ES-I3 (cell line): ENCODE data around the gene GNAZ.
A peak's percentile ranks its signal among the peaks of the same experiment; 100 is the strongest.
"Not testable (repeated sequence)": the region's sequence is repeated elsewhere in the genome, so short reads cannot be mapped to it uniquely, and the experiment has no call there.

Experiments
- H3K36me3 ChIP-seq: 2 replicates; pipeline ENCODE4 v1.6.1; 2013; ENCODE audit warnings: mild to moderate bottlenecking, low read length, control low read depth, moderate library complexity; ENCODE audit not compliant: insufficient read depth
- H3K4me1 ChIP-seq: 2 replicates; pipeline ENCODE4 v1.6.1; 2013; ENCODE audit warnings: mild to moderate bottlenecking, control low read depth, low read length; ENCODE audit not compliant: insufficient read depth
- H3K9ac ChIP-seq: 2 replicates; pipeline ENCODE4 v1.6.1; 2013; ENCODE audit warnings: low read depth, mild to moderate bottlenecking, low read length, moderate library complexity
- H3K9me3 ChIP-seq: 2 replicates; pipeline ENCODE4 v1.6.1; 2013; ENCODE audit warnings: mild to moderate bottlenecking, low read length, moderate library complexity; ENCODE audit not compliant: control insufficient read depth, insufficient read depth

The GNAZ gene

GRCh38 chr22:23132376-23133091 lies 62.2 kb downstream of the GNAZ start:
- H3K4me1 ChIP-seq = peaks cover 5% of the 10 kb centered on the region; the same call in 1 of the 2 replicates
- H3K36me3 ChIP-seq = no peaks in the 10 kb centered on the region
- H3K9me3 ChIP-seq = no peaks in the 10 kb centered on the region
- H3K9ac ChIP-seq = no peak overlapping the region

- no peaks in the 10 kb centered on the region for H3K9me3 ChIP-seq
- peaks cover 9% of the 10 kb centered on the region; the same call in 1 of the 2 replicates for H3K4me1 ChIP-seq
- no peaks in the 10 kb centered on the region for H3K36me3 ChIP-seq
Observed at GRCh38 chr22:23133922-23134321, 63.6 kb downstream of the GNAZ start.

GRCh38 chr22:23136991-23137390 lies 66.7 kb downstream of the GNAZ start:
- H3K9ac ChIP-seq, H3K36me3 ChIP-seq, H3K9me3 ChIP-seq, H3K4me1 ChIP-seq: not testable (repeated sequence)

More at GRCh38 chr22:23133922-23134321, 63.6 kb downstream of the GNAZ start:
- H3K9ac ChIP-seq = no peak overlapping the region

- peaks cover 9% of the 10 kb centered on the region; the same call in 1 of the 2 replicates for H3K4me1 ChIP-seq
- no peaks in the 10 kb centered on the region for H3K9me3 ChIP-seq
- H3K36me3 ChIP-seq = no peaks in the 10 kb centered on the region
- H3K9ac ChIP-seq = no peak overlapping the region
Observed at GRCh38 chr22:23137468-23137867, 67.1 kb downstream of the GNAZ start.

- Histone ChIP-seq H3K36me3 (no peaks in the 10 kb centered on the region), H3K9me3 (no peaks in the 10 kb centered on the region), H3K9ac (no peak overlapping the region), H3K4me1 (peaks cover 9% of the 10 kb centered on the region; the same call in 1 of the 2 replicates)
Observed at GRCh38 chr22:23137905-23138561, 67.7 kb downstream of the GNAZ start.

- H3K9ac ChIP-seq = no peak overlapping the region
- H3K4me1 ChIP-seq = peaks cover 9% of the 10 kb centered on the region; the same call in 1 of the 2 replicates
- H3K9me3 ChIP-seq = no peaks in the 10 kb centered on the region
- no peaks in the 10 kb centered on the region for H3K36me3 ChIP-seq
Observed at GRCh38 chr22:23138584-23139435, 68.5 kb downstream of the GNAZ start.

- Histone ChIP-seq H3K4me1 (peaks cover 9% of the 10 kb centered on the region; the same call in 1 of the 2 replicates), H3K36me3 (no peaks in the 10 kb centered on the region), H3K9me3 (no peaks in the 10 kb centered on the region), H3K9ac (no peak overlapping the region)
Observed at GRCh38 chr22:23140385-23140784, 70.1 kb downstream of the GNAZ start.

GRCh38 chr22:23142546-23143105 lies 72.3 kb downstream of the GNAZ start:
- Histone ChIP-seq H3K9me3 (no peaks in the 10 kb centered on the region), H3K9ac (no peak overlapping the region; the same call in 1 of the 2 replicates), H3K4me1 (peaks cover 4% of the 10 kb centered on the region), H3K36me3 (no peaks in the 10 kb centered on the region)

- Histone ChIP-seq H3K4me1 (no peaks in the 10 kb centered on the region; the same call in 1 of the 2 replicates), H3K9me3 (no peaks in the 10 kb centered on the region), H3K36me3 (no peaks in the 10 kb centered on the region), H3K9ac (no peak overlapping the region)
Observed at GRCh38 chr22:23143119-23143518, 72.8 kb downstream of the GNAZ start.

- Histone ChIP-seq H3K36me3 (no peaks in the 10 kb centered on the region), H3K4me1 (peaks cover 3% of the 10 kb centered on the region; the same call in 1 of the 2 replicates), H3K9ac (peak overlapping the region; percentile 34; the same call in 1 of the 2 replicates)
Observed at GRCh38 chr22:23144432-23144831, 74.1 kb downstream of the GNAZ start.

GRCh38 chr22:23144932-23145877 lies 74.9 kb downstream of the GNAZ start, which contains the start of gene RAB36:
TSS of gene RAB36 (plus strand) at chr22:23145477. CDS start at chr22:23146617, 1,140 bp downstream.
- H3K4me1 ChIP-seq = peaks cover 9% of the 10 kb centered on the region; the same call in 1 of the 2 replicates
- H3K36me3 ChIP-seq = no peaks in the 10 kb centered on the region
- H3K9ac ChIP-seq = peak within 1 kb of the TSS; percentile 35; the same call in 1 of the 2 replicates
- H3K9me3 ChIP-seq = no peaks in the 10 kb centered on the region

More at GRCh38 chr22:23144432-23144831, 74.1 kb downstream of the GNAZ start:
- no peaks in the 10 kb centered on the region for H3K9me3 ChIP-seq

- Histone ChIP-seq H3K9ac (peak overlapping the region; percentile 35; the same call in 1 of the 2 replicates), H3K9me3 (no peaks in the 10 kb centered on the region), H3K36me3 (no peaks in the 10 kb centered on the region), H3K4me1 (peaks cover 9% of the 10 kb centered on the region; the same call in 1 of the 2 replicates)
Observed at GRCh38 chr22:23145878-23146470, 75.7 kb downstream of the GNAZ start.
